ENCODE data around the gene GRK4. TPM values are rescaled to one million over a fixed set of nuclear protein-coding genes. Genes with fewer than 3 reads are reported as not detected.

GRK4 gene
- total RNA-seq, 4 donors from 2014 or later: 6.1 to 15.1 (median 9.3) TPM

DNA sequence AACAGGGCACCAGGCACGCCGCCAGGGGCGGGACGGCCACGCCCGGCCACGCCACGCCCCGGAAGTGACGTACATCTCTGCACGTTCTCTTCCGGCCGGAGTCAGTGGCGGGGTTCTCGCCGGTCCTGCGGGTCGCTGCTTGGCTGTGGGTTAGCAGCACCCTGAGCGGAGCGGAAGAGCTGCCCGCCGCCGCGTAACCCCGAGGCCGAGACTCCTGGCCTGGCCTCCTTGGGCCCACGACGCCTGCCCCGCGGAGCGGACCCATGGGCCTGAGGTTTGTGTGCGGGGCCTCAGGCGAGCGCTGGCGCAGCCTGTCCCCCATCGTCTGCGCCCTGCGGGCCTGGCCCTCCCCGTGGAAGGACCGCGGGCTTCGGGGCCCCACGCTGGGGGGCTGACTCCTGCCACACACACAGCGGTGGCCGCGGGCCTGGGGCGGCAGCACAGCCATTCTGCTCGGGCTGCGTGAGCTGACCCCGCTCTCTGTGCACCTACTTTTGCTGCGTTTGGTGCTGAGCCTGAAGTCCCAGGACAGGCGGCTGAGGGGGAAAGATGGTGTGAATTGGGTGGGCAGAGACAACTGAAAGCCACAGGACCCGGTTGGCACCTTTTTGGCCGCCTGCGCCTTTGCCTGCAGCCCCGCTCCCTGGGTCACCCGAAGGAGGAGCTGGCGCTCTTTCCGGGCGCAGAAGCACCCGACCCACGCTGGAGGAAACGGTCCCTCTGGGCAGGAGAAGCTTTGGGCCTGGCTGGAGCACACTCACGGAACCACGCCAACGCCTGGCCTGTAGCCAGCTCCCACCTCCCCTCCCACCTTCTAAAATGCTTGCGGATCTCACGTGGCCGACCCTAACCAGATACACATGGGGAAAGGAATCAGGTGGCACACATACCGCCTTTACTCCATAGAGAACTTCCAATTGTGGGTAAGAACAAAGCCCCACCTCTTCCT lies 28.3 kb upstream of the GRK4 start:
- Histone ChIP-seq H3K4me3 (peak overlapping the region; percentile 67 to 92 (median 86)), H3K4me1 (peaks cover 0 to 61% (median 36%) of the 10 kb centered on the region in 4 donors), H3K27ac (peak overlapping the region; percentile 76 to 95 (median 92)), H3K27me3 (no peaks in the 10 kb centered on the region), H3K36me3 (peaks cover 0 to 65% (median 24%) of the 10 kb centered on the region in 3 donors), H3K9me3 (no peaks in the 10 kb centered on the region)
- peak; percentile 95 to 97 for DNase-seq (ENCODE audit: low spot score in 2 of 2)
- TF ChIP-seq, protein P1, sequence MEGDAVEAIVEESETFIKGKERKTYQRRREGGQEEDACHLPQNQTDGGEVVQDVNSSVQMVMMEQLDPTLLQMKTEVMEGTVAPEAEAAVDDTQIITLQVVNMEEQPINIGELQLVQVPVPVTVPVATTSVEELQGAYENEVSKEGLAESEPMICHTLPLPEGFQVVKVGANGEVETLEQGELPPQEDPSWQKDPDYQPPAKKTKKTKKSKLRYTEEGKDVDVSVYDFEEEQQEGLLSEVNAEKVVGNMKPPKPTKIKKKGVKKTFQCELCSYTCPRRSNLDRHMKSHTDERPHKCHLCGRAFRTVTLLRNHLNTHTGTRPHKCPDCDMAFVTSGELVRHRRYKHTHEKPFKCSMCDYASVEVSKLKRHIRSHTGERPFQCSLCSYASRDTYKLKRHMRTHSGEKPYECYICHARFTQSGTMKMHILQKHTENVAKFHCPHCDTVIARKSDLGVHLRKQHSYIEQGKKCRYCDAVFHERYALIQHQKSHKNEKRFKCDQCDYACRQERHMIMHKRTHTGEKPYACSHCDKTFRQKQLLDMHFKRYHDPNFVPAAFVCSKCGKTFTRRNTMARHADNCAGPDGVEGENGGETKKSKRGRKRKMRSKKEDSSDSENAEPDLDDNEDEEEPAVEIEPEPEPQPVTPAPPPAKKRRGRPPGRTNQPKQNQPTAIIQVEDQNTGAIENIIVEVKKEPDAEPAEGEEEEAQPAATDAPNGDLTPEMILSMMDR (IDR thresholded peaks at IDR 0.05): peak in 2 of 5 experiments; percentile 45 to 49
- TF ChIP-seq EP300 (IDR thresholded peaks at IDR 0.05) (peak; percentile 66 to 92), POLR2A (IDR thresholded peaks at IDR 0.05) (peak; percentile 66 to 92)
- WGBS, 2 donors: 1% methylated on average over 36 to 49 of the region's 70 CpGs

DNA sequence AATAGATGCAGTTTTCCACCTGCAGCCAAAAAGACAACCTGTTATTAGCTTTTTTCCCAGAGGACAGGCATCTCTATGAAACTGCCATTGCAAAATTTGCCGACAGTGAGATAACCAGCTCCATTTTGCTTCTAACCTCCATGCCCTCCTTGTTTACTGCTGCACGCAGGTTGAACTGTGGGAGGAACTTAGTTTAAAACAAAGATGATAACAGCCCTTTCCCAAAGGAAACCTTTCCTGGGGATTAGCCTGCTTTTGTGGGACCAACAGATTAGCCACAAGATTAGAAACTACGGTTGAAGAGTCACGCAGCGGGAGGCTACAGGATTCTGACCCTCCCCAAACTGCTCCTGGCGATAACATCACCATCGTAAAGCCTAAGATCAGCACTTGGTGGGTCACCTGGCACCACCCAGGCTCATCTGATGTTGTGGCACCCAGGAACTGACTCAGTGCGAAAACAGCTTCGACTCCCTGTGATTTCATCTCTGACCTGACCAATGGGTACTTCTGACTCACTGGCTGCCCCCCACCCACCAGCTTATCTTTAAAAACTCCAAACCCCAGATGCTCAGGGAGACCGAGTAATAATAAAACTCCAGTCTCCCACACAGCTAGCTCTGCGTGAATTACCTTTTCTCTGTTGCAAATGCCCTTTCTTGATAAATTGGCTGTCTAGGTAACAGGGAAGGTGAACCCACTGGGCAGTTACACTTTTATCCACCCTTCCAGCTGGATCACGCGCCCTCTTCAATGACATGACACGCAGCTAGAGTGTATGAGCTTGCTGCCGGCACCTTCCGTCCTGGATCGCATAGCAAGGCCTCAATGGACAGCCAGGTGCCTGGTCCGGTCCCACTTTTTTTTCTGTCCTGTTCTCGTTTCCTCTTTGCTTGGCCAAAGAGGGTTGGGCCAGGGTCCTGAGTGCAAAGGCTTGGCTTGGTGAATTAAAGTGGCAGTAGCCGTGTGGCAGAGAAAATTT lies 27.3 kb upstream of the GRK4 start:
- Histone ChIP-seq H3K27me3 (no peaks in the 10 kb centered on the region), H3K27ac (peak overlapping the region in 3 of 4 donors; percentile 29 to 95 (median 89)), H3K9me3 (no peaks in the 10 kb centered on the region), H3K36me3 (peaks cover 0 to 65% (median 20%) of the 10 kb centered on the region in 3 donors), H3K4me1 (peaks cover 0 to 53% (median 35%) of the 10 kb centered on the region in 4 donors), H3K4me3 (peak overlapping the region in 3 of 4 donors; percentile 81 to 92 (median 91))
- no peak for TF ChIP-seq POLR2A (IDR thresholded peaks at IDR 0.05)
- TF ChIP-seq EP300 (IDR thresholded peaks at IDR 0.05): no peak
- TF ChIP-seq, protein P1 (IDR thresholded peaks at IDR 0.05): no peak
- WGBS, 2 donors: 80 to 83% methylated on average over 20 of the region's 20 CpGs
- DNase-seq (ENCODE audit: low spot score in 2 of 2): no peak

DNA sequence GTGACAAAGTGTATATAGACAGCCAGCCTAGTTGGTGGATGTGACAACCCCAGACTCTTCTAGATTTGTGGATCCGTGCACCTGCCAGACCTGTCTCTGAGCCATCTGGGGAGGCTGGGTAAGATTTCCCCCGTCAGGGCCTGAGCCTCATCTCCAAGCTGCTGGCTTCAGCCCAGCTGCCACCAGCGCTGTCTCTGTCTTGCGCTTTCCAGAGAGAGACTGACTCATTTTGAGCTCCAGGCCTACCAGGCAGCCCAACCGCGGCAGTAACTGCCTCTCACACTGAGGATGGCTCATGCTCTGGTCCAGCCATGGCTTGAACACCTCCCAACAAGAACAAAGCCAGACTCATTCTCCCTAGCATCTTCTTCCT lies 26.6 kb upstream of the GRK4 start:
- 71 to 74% methylated on average over 6 of the region's 6 CpGs for WGBS, 2 donors
- H3K9me3 ChIP-seq: no peaks in the 10 kb centered on the region
- peaks cover 0 to 45% (median 29%) of the 10 kb centered on the region in 4 donors for H3K4me1 ChIP-seq
- H3K27ac ChIP-seq: peak overlapping the region in 2 of 4 donors; percentile 3 to 8
- peaks cover 0 to 65% (median 16%) of the 10 kb centered on the region in 3 donors for H3K36me3 ChIP-seq
- TF ChIP-seq, protein P1 (IDR thresholded peaks at IDR 0.05): no peak
- TF ChIP-seq EP300 (IDR thresholded peaks at IDR 0.05) (no peak), POLR2A (IDR thresholded peaks at IDR 0.05) (no peak)
- DNase-seq (ENCODE audit: low spot score in 2 of 2): no peak
- H3K27me3 ChIP-seq: no peaks in the 10 kb centered on the region
- no peak overlapping the region for H3K4me3 ChIP-seq

DNA sequence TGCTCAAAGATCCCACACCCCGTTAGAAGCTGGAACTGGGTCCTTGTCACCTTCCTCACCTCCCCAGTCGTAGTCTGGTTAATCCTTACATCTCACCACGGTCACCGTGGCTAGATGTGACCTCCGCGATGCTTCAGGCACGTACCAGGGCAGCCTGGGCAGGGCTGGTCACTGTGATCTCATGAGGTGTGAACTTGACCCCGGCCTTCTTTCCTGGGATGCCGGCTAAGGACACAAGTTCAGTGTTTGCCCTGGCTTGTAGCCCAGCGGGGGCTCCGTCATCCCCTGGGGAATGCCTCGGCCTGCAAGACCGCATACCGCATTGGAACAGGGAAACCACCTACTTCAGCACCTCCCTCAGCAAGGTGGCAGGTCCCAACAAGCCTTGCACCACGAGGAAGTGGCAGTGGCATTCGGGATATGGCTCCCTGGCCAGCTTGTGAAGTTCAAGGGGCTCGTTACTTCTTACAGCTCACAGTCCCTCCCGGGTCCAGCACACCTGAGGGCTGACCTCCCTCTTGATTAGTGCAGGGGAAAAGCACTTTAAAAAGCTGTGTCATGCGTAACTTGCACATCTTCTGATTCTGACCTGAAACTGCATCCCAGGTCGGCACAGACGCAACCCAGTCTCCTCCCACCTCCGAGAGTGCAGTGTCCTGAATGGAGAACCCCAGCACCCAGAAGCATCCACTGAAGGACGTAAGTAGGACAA lies 26.1 kb upstream of the GRK4 start:
- peak overlapping the region in 1 of 4 donors; percentile 3 for H3K27ac ChIP-seq
- DNase-seq (ENCODE audit: low spot score in 2 of 2): no peak
- no peak overlapping the region for H3K4me3 ChIP-seq
- peaks cover 0 to 40% (median 25%) of the 10 kb centered on the region in 4 donors for H3K4me1 ChIP-seq
- WGBS, 2 donors: 71 to 81% methylated on average over 19 to 23 of the region's 23 CpGs
- no peaks in the 10 kb centered on the region for H3K9me3 ChIP-seq
- no peaks in the 10 kb centered on the region for H3K27me3 ChIP-seq
- TF ChIP-seq POLR2A (IDR thresholded peaks at IDR 0.05): no peak
- TF ChIP-seq, protein P1 (IDR thresholded peaks at IDR 0.05): no peak
- TF ChIP-seq EP300 (IDR thresholded peaks at IDR 0.05): no peak
- peaks cover 0 to 65% (median 16%) of the 10 kb centered on the region in 3 donors for H3K36me3 ChIP-seq
